ENCODE results near the gene SLC22A31. TPM values are rescaled to one million over a fixed set of nuclear protein-coding genes. Genes with fewer than 3 reads are reported as not detected.

The SLC22A31 gene
- total RNA-seq, 4 donors from 2014 or later, result 0.97 to 2.2 (median 1.7) TPM

DNA sequence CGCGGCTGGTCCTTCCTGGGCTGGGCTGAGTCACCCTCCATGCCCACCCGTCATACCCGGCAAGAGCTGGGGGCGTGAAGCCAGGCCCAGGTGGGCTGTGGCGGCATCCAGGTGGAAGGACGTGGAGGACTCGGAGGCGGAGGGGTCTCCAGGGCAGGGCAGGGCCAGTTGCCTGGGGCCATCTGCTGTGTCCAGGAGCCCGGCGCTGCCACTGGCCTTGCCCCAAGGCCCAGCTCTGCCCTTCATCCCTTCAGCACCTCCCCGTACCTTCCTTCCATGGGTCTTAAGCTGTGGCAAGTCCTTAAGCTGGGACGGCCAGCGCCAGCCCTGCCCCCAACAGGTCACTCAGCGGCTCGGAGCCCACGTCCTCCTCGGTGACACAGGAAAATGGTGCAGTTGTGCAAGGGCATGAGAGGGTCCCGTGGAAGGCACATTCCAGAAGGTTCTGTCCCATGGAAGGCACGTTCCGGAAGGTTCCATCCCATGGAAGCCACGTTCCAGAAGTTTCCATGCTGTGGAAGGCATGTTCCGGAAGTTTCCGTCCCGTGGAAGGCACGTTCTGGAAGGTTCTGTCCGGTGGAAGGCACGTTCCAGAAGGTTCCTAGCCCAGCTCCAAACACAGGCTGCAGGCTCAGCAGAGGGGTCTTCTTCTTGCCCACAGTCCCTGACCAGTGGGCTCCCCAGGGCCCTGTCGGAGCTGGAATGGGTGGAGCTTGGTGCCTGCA, 39.2 kb downstream of the SLC22A31 start:
- no peak overlapping the region for H3K4me3 ChIP-seq (ENCODE audit: low read depth, poor library complexity, severe bottlenecking)
- TF ChIP-seq POLR2A (IDR thresholded peaks at IDR 0.05), result no peak
- TF ChIP-seq, protein P1, sequence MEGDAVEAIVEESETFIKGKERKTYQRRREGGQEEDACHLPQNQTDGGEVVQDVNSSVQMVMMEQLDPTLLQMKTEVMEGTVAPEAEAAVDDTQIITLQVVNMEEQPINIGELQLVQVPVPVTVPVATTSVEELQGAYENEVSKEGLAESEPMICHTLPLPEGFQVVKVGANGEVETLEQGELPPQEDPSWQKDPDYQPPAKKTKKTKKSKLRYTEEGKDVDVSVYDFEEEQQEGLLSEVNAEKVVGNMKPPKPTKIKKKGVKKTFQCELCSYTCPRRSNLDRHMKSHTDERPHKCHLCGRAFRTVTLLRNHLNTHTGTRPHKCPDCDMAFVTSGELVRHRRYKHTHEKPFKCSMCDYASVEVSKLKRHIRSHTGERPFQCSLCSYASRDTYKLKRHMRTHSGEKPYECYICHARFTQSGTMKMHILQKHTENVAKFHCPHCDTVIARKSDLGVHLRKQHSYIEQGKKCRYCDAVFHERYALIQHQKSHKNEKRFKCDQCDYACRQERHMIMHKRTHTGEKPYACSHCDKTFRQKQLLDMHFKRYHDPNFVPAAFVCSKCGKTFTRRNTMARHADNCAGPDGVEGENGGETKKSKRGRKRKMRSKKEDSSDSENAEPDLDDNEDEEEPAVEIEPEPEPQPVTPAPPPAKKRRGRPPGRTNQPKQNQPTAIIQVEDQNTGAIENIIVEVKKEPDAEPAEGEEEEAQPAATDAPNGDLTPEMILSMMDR (IDR thresholded peaks at IDR 0.05), result no peak
- no peak for DNase-seq (ENCODE audit: low spot score in 2 of 2)
- WGBS, 2 donors, result 81 to 88% methylated on average over 27 of the region's 29 CpGs
- intact Hi-C loops (cut with DNase I; ENCODE audit: low total_unique reads), result loop anchor here (10.0 kb wide), 1 partner anchor 346 kb away; the partner anchor contains the start of gene APRT

DNA sequence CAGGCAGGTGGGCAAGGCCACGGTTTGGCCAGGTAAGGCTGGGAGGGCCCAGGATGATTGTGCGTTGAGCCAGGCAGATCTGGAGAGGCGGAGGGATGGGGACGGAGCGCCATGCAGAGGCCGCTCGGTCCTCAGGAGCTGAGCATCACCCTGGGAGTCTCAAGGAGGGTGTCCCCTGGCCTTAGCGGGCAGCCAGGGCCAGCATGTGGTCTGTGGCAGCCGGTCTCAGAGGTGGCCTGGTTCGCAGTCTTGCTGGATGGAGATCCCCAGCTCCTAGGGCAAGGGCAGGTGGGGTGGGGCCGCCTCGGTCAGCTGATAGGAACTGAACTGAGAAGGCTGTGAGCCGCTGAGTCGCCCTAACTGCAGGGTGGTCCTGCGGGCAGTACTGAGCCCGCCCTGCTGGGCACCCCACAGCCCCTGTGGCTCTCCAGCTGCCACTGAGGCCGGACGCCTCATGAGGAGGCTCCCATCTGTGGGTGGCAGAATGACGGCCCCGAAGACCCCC, 40.4 kb downstream of the SLC22A31 start:
- 88 to 92% methylated on average over 20 of the region's 20 CpGs for WGBS, 2 donors
- DNase-seq (ENCODE audit: low spot score in 2 of 2), result no peak
- intact Hi-C loops (cut with DNase I; ENCODE audit: low total_unique reads), result loop anchor here (10.0 kb wide), 1 partner anchor 345 kb away; the partner anchor contains the start of gene APRT
- TF ChIP-seq POLR2A (IDR thresholded peaks at IDR 0.05), result no peak
- TF ChIP-seq, protein P1 (IDR thresholded peaks at IDR 0.05), result no peak
- no peak overlapping the region for H3K4me3 ChIP-seq (ENCODE audit: low read depth, poor library complexity, severe bottlenecking)

DNA sequence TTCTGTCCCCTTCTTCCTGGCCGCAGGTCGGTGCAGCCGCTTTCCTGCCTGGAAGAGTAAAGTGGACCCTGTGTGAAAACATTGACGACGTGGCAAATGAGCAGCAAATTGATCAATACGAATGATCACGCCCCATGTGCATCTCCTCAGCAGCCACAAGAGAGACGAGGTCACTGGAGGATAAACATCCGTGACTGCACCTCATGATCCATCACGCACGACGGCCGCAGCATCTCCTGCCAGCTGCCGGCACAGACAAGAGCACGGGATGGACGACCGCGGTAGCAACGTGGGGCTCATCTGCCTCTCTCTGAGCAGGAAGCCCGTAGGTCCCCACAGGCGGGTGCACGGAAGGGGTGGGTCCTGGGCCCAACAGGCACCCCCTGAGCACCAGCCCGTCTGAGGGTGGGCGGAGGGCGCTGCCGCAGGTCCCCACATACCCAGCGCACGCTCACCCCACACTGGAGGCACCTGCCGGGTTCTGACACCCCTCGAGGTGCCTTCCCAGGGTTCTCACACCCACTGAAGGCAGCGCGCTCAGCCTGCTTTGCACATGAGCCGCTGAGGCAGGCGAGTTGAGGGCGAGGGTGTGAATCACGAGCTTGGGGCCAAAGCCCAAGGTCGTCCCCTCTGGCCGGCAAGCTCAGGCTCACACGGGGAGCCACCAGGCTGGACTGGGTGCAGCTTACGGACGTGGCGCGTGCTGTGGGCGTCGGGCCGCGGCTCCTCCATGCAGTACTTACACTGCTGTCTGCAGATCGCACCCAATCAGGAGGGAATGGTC, 41.1 kb downstream of the SLC22A31 start:
- H3K4me3 ChIP-seq (ENCODE audit: low read depth, poor library complexity, severe bottlenecking), result no peak overlapping the region
- intact Hi-C loops (cut with DNase I; ENCODE audit: low total_unique reads), result no loop called here
- DNase-seq (ENCODE audit: low spot score in 2 of 2), result no peak
- no peak for TF ChIP-seq POLR2A (IDR thresholded peaks at IDR 0.05)
- TF ChIP-seq, protein P1 (IDR thresholded peaks at IDR 0.05), result no peak
- 69% methylated on average over 33 to 45 of the region's 48 CpGs for WGBS, 2 donors

DNA sequence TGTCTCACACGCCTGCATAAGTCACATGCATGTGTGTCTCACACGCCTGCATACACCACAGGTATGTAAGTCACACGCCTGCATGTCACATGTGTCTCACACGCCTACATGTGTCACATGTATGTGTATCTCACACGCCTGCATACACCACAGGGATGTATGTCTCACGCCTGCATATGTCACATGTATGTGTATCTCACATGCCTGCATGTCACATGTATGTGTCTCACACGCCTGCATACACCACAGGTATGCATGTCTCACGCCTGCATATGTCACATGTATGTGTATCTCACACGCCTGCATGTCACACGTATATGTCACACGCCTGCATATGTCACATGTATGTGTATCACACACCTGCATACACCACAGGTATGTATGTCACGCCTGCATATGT, 42.6 kb downstream of the SLC22A31 start:
- intact Hi-C loops (cut with DNase I; ENCODE audit: low total_unique reads), result no loop called here
- no peak overlapping the region for H3K4me3 ChIP-seq (ENCODE audit: low read depth, poor library complexity, severe bottlenecking)
- WGBS, 2 donors, result 93 to 94% methylated on average over 12 of the region's 12 CpGs
- TF ChIP-seq, protein P1 (IDR thresholded peaks at IDR 0.05), result no peak
- TF ChIP-seq POLR2A (IDR thresholded peaks at IDR 0.05), result no peak
- no peak for DNase-seq (ENCODE audit: low spot score in 2 of 2)

DNA sequence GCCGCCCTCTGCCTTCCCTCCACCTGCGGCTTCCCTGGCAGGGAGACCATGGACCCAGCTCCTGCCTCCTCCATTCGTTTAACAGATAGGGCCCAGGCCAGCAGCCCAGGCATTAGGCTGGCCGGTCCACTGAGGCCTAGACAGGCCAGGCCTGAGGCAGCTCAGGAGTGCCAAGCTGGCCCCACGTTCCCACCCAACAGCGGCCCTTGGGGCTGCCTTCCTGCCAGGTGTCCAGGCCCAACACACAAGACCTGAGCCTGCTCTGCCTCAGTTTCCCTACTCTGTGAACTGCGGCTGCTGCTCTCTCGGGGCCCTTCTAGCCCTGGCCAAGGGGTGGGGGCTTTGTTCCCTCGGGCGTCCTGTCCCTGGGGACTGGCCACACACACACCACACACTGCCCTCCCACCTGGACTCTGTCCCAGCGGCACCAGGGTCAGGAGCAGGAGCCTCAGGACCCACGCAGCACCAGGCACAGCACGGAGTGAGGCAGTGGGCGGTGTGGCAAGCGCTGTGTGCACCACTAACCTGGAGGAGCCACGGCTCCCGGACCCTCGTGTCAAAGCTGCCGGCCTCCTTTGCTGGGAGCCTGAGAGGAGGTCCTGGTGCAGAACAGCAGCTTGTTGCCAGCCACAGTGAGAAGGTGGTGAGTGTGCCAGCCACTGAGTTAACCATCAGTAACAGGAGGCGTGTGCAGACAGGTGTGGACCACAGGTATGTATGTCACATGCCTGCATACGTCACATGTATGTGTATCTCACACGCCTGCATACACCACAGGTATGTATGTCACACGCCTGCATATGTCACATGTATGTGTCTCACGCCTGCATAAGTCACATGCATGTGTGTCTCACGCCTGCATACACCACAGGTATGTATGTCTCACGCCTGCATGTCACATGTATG, 43.3 kb downstream of the SLC22A31 start:
- intact Hi-C loops (cut with DNase I; ENCODE audit: low total_unique reads), result no loop called here
- DNase-seq (ENCODE audit: low spot score in 2 of 2), result no peak
- 65% methylated on average over 19 to 26 of the region's 26 CpGs for WGBS, 2 donors
- no peak overlapping the region for H3K4me3 ChIP-seq (ENCODE audit: low read depth, poor library complexity, severe bottlenecking)
- TF ChIP-seq, protein P1 (IDR thresholded peaks at IDR 0.05), result no peak
- no peak for TF ChIP-seq POLR2A (IDR thresholded peaks at IDR 0.05)

Measured in lower leg skin (tissue), 4 donors.